Measurements from ENCODE around the gene CD86.

DNA sequence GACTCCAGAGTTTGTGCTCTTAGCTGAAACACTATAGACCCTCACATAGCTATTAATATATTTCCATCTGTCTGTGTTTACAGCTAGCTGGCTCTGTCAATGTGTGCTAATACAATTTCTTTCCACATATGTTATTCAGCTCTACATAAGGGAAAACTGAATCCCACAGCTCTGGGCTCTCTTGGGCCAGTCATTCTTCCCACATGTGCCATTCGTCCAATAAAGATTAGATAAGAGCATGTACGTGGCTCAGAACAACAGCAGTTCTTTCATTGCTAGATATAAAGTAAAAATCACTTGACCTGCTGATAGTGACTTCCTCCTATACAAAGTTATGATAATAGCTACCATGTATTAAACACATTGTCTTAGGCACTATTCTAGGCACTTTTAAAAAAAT, 30.4 kb upstream of the CD86 start:
- TF ChIP-seq POLR2A (IDR thresholded peaks at IDR 0.05), result no peak
- TF ChIP-seq, protein P1, sequence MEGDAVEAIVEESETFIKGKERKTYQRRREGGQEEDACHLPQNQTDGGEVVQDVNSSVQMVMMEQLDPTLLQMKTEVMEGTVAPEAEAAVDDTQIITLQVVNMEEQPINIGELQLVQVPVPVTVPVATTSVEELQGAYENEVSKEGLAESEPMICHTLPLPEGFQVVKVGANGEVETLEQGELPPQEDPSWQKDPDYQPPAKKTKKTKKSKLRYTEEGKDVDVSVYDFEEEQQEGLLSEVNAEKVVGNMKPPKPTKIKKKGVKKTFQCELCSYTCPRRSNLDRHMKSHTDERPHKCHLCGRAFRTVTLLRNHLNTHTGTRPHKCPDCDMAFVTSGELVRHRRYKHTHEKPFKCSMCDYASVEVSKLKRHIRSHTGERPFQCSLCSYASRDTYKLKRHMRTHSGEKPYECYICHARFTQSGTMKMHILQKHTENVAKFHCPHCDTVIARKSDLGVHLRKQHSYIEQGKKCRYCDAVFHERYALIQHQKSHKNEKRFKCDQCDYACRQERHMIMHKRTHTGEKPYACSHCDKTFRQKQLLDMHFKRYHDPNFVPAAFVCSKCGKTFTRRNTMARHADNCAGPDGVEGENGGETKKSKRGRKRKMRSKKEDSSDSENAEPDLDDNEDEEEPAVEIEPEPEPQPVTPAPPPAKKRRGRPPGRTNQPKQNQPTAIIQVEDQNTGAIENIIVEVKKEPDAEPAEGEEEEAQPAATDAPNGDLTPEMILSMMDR (IDR thresholded peaks at IDR 0.05), result no peak
